ENCODE measurements around the gene NAT8L.

DNA sequence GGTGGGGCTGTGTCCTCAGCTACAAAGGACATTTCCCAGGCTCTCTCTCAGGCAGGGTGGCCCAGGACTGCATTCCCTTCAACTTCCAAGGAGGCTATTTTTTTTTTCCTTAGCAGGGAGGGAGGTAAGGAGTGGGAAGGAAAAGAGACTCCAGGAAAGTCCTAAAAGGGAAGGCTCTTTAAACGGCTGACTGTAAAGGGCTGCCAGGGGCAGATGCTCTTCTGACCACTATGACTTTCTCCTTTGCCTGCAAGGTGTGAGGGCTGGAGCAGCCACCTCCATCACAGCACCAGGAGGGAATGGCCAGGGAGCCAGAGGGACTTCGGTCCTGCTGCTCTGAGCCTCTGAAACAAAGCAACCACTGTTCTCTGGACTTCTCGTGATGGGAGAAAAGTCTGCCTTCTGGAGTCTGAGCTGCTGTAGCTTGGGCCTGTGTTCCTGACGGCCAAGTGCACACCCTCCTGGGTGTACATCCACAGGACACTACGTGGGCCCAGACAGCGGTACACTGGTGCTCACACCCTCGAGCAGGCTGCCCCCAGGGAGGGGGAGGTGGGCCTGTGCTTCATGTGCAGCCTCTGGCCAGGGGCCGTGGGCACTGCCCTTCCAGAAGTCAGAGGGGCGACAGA, 17.9 kb downstream of the NAT8L start:
- TF ChIP-seq, protein P1, sequence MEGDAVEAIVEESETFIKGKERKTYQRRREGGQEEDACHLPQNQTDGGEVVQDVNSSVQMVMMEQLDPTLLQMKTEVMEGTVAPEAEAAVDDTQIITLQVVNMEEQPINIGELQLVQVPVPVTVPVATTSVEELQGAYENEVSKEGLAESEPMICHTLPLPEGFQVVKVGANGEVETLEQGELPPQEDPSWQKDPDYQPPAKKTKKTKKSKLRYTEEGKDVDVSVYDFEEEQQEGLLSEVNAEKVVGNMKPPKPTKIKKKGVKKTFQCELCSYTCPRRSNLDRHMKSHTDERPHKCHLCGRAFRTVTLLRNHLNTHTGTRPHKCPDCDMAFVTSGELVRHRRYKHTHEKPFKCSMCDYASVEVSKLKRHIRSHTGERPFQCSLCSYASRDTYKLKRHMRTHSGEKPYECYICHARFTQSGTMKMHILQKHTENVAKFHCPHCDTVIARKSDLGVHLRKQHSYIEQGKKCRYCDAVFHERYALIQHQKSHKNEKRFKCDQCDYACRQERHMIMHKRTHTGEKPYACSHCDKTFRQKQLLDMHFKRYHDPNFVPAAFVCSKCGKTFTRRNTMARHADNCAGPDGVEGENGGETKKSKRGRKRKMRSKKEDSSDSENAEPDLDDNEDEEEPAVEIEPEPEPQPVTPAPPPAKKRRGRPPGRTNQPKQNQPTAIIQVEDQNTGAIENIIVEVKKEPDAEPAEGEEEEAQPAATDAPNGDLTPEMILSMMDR (conservative IDR thresholded peaks at IDR 0.05; ENCODE audit: low read length) = no peak
- no peak for TF ChIP-seq EZH2phosphoT487 (IDR thresholded peaks at IDR 0.05; ENCODE audit: borderline replicate concordance, low read depth, low read length)
